HCT116 (cell line): Measurements from ENCODE around the gene ACSM6. TPM values are rescaled to one million over a fixed set of nuclear protein-coding genes. Genes with fewer than 3 reads are reported as not detected.
A peak's percentile ranks its signal among the peaks of the same experiment; 100 is the strongest.

Experiments
- ATAC-seq: fragments of 200-7000 bp; cut with Tn5 transposase; 2 replicates; pipeline ENCODE4 v1.9.1; 2020; ENCODE audit warnings: mild to moderate bottlenecking, moderate library complexity
- BruUV-seq: library from RNA; stranded (reverse); fragments of 400-500 nt; replicated peaks from 2 replicates; lab custom pipeline; 2021; lab: Mats Ljungman, UMichigan
- CTCF ChIA-PET: fragments of 300-600 bp; sonication (Branson Sonifier 250); formaldehyde crosslinking; loops from one replicate; lab custom pipeline; 2021; ENCODE audit warnings: antibody characterized with exemption; lab: Charles Lee
- POLR2A ChIA-PET: fragments of 300-600, 350-600 bp; sonication (Branson Sonifier 250); formaldehyde crosslinking; loops from one replicate; lab custom pipeline; 2021; ENCODE audit warnings: antibody characterized with exemption; lab: Charles Lee
- RAD21 ChIA-PET, 2 experiments: fragments of 300-600 bp; sonication (Branson Sonifier 250); formaldehyde crosslinking; loops; one replicate each; lab custom pipeline; 2023; ENCODE audit warnings: low total read pairs in 2 of 2; ENCODE audit not compliant: uncharacterized antibody in 2 of 2, unreplicated experiment in 2 of 2, low non-redundant PET in 1 of 2; lab: Charles Lee
- DNase-seq: peaks from one replicate; pipeline ENCODE4 v3.0.0-alpha.2; 2010; ENCODE audit warnings: low read depth, low spot score
- H2AFZ ChIP-seq: fragments of 200-600 bp; shearing (Covaris generic), sonication (generic); 2 replicates; pipeline ENCODE4 v1.6.1; 2017; ENCODE audit warnings: low read depth, mixed run types, mixed read lengths, antibody characterized with exemption, low read length; ENCODE audit not compliant: poor library complexity, severe bottlenecking
- H3K27ac ChIP-seq: 2 replicates; pipeline ENCODE4 v1.5.1; 2012; ENCODE audit warnings: low read depth, low read length
- H3K27me3 ChIP-seq: fragments of 200-600 bp; sonication (generic); 2 replicates; pipeline ENCODE4 v1.6.1; 2016; ENCODE audit warnings: mixed run types, low read length, mixed read lengths; ENCODE audit not compliant: insufficient read depth
- H3K36me3 ChIP-seq, 2 experiments: fragments of 200-500 bp in 1 of 2; fragments of 200-600 bp in 1 of 2; sonication (Bioruptor generic) in 1 of 2; sonication (generic) in 1 of 2; 2 replicates each; pipeline versions ENCODE4 v1.5.1 to v1.6.1; 2014 to 2016; ENCODE audit warnings: low read length in 2 of 2, inconsistent platforms in 1 of 2, mixed read lengths in 1 of 2, mixed run types in 1 of 2; ENCODE audit not compliant: insufficient read depth in 2 of 2, control insufficient read depth in 1 of 2
- H3K4me1 ChIP-seq, 2 experiments: fragments of 200-600 bp in 1 of 2; sonication (generic) in 1 of 2; 2 replicates each; pipeline versions ENCODE4 v1.5.1 to v1.6.1; 2012 to 2017; ENCODE audit warnings: low read length in 2 of 2, inconsistent platforms in 1 of 2, mild to moderate bottlenecking in 1 of 2, mixed read lengths in 1 of 2, mixed run types in 1 of 2, moderate library complexity in 1 of 2; ENCODE audit not compliant: insufficient read depth in 2 of 2, control insufficient read depth in 1 of 2
- H3K4me2 ChIP-seq: fragments of 200-600 bp; sonication (generic); 2 replicates; pipeline ENCODE4 v1.6.1; 2017; ENCODE audit warnings: mixed run types, low read length, mixed read lengths
- H3K4me3 ChIP-seq, 2 experiments: fragments of 200-600 bp in 1 of 2; sonication (generic) in 1 of 2; replicated peaks in 1 of 2; 2 replicates each; pipeline ENCODE4 v1.5.1; 2011 to 2016; ENCODE audit warnings: low read length in 2 of 2, control low read depth in 1 of 2, low read depth in 1 of 2, mild to moderate bottlenecking in 1 of 2, mixed read lengths in 1 of 2, mixed run types in 1 of 2
- H3K79me2 ChIP-seq: fragments of 200-600 bp; sonication (generic); 2 replicates; pipeline ENCODE4 v1.6.1; 2017; ENCODE audit warnings: mild to moderate bottlenecking, mixed run types, low read length, moderate library complexity, mixed read lengths; ENCODE audit not compliant: insufficient read depth
- H3K9ac ChIP-seq: fragments of 200-600 bp; sonication (generic); 2 replicates; pipeline ENCODE4 v1.6.1; 2016; ENCODE audit warnings: low read length, mixed read lengths
- H3K9me2 ChIP-seq: fragments of 200-600 bp; sonication (generic), shearing (Covaris generic); 2 replicates; pipeline ENCODE4 v1.6.1; 2017; ENCODE audit warnings: mixed run types, mild to moderate bottlenecking, moderate library complexity; ENCODE audit not compliant: insufficient read depth
- H3K9me3 ChIP-seq, 2 experiments: fragments of 200-500 bp in 1 of 2; fragments of 200-600 bp in 1 of 2; sonication (Bioruptor generic) in 1 of 2; sonication (generic) in 1 of 2; 2 replicates each; pipeline ENCODE4 v1.6.1; 2014 to 2017; ENCODE audit warnings: low read length in 2 of 2, mixed read lengths in 2 of 2, inconsistent platforms in 1 of 2, low read depth in 1 of 2, mild to moderate bottlenecking in 1 of 2, mixed run types in 1 of 2, moderate library complexity in 1 of 2; ENCODE audit not compliant: control insufficient read depth in 1 of 2, insufficient read depth in 1 of 2
- H4K20me1 ChIP-seq: fragments of 200-600 bp; sonication (generic), shearing (Covaris generic); 2 replicates; pipeline ENCODE4 v1.6.1; 2017; ENCODE audit warnings: mixed run types, mild to moderate bottlenecking, moderate library complexity; ENCODE audit not compliant: insufficient read depth
- EGR1 ChIP-seq: IDR thresholded peaks from 2 replicates; pipeline ENCODE4 v1.6.1; 2012; ENCODE audit warnings: low read depth
- EZH2 ChIP-seq: fragments of 200-600 bp; sonication (generic); IDR thresholded peaks from 2 replicates; pipeline ENCODE4 v1.6.1; 2017; ENCODE audit warnings: antibody characterized with exemption, mixed run types
- EZH2phosphoT487 ChIP-seq: fragments of 200-600 bp; IDR thresholded peaks from 2 replicates; pipeline ENCODE4 v1.6.1; 2018; ENCODE audit warnings: antibody characterized with exemption, borderline replicate concordance
- POLR2A ChIP-seq: IDR thresholded peaks from 2 replicates; pipeline ENCODE4 v1.7.0; 2011; ENCODE audit warnings: borderline replicate concordance; ENCODE audit not compliant: insufficient read depth, insufficient read length; ENCODE audit errors: extremely low read depth
- RAD21 ChIP-seq: IDR thresholded peaks from 2 replicates; pipeline ENCODE4 v1.6.1; 2012; ENCODE audit warnings: low read depth, mild to moderate bottlenecking
- SP1 ChIP-seq: IDR thresholded peaks from 2 replicates; pipeline ENCODE4 v1.6.1; 2012; ENCODE audit warnings: low read depth
- SRF ChIP-seq: IDR thresholded peaks from 2 replicates; pipeline ENCODE4 v1.6.1; 2012; ENCODE audit warnings: low read depth
- ZNF274 ChIP-seq: fragments of 200-500 bp; sonication (Bioruptor generic); IDR thresholded peaks from 2 replicates; pipeline ENCODE4 v1.6.1; 2014; ENCODE audit warnings: mild to moderate bottlenecking, low read depth, low read length, inconsistent platforms
- intact Hi-C: fragments of 100-400 bp; cut with micrococcal nuclease; formaldehyde crosslinking; loops from 2 replicates; pipeline ENCODE4 v1.10.0; 2022
- total RNA-seq: library from RNA; stranded (reverse); gene quantifications from one replicate; pipeline ENCODE4 v1.2.1, GENCODE V29; 2021; ENCODE audit not compliant: unreplicated experiment
- TF ChIP-seq, protein P1 (sequence below): IDR thresholded peaks from 2 replicates; pipeline ENCODE4 v1.6.1; 2012; ENCODE audit warnings: low read depth
- TF ChIP-seq, protein P2 (sequence below), 3 experiments: fragments of 200-600 bp in 1 of 3; sonication (generic) in 1 of 3; IDR thresholded peaks in 2 of 3; conservative IDR thresholded peaks in 1 of 3; 2 replicates each; pipeline ENCODE4 v1.5.1; 2012 to 2017; ENCODE audit warnings: low read depth in 2 of 3, low read length in 2 of 3, antibody characterized with exemption in 1 of 3, borderline replicate concordance in 1 of 3, control low read depth in 1 of 3, mild to moderate bottlenecking in 1 of 3, mixed read lengths in 1 of 3, mixed run types in 1 of 3, moderate library complexity in 1 of 3; ENCODE audit not compliant: insufficient read depth in 1 of 3
- TF ChIP-seq, protein P3 (sequence below): IDR thresholded peaks from 2 replicates; pipeline ENCODE4 v1.6.1; 2012

The ACSM6 gene
- total RNA-seq, 1 experiment from 2014 or later: not detected

DNA sequence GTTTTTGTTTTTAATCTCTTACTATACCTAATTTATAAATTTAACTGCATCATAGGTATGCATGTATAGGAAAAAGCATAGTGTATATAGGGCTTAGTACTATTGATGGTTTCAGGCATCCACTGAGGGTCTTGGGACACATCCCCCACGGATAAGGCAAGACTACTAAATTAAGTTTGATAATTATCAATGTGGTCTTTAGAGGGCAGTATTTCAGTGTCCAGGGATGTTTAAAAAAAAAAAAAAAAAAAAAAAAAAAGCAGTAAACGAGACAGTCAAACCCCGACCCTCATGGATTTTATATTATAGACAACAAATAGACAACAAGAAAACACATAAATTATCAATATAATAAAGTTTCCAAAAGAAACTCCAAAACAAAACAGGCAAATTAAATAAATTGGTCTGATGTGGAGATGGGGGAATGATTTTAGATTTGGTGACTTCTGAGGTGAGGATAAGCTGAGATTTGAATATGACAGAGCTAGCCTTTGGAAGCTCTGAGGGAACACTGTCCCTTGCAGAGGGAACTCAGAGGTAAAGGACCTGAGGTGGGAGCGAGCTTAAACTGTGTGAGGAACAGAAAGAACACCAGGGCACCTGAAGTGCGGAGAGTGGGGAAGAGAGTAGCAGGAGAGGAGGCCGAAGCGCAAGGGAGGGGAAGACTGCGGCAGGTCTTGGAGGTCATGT, 14.8 kb downstream of the ACSM6 start:
- Histone ChIP-seq H3K4me1 (peaks cover 6 to 24% of the 10 kb centered on the region in 2 experiments), H3K9me3 (no peaks in the 10 kb centered on the region), H3K4me2 (0 out of 2 replicates have a peak overlapping the region, but pooled peaks have one; percentile 25), H3K36me3 (no peaks in the 10 kb centered on the region), H3K27ac (no peak overlapping the region), H3K4me3 (no peak overlapping the region), H2AFZ (peak overlapping the region; percentile 79), H3K9ac (no peak overlapping the region), H3K9me2 (no peaks in the 10 kb centered on the region), H3K27me3 (no peaks in the 10 kb centered on the region), H3K79me2 (no peaks in the 10 kb centered on the region), H4K20me1 (no peaks in the 10 kb centered on the region)
- ChIA-PET POLR2A (no interaction called here), CTCF (interaction anchor here (0.7 to 1.5 kb wide), 7 partner anchors 11 to 336 kb away, joined by 3 to 10 read pairs (median 4); no protein-coding TSS in a partner anchor), RAD21 (interaction anchor here in 1 of 2 experiments (0.7 kb wide), 1 partner anchor 99 kb away, joined by 4 read pairs; no protein-coding TSS in a partner anchor)
- no TSS peak for BruUV-seq
- peak; percentile 63; the same call in 1 of the 2 replicates for ATAC-seq
- TF ChIP-seq ZNF274: no peak
- TF ChIP-seq POLR2A: no peak
- TF ChIP-seq SRF: no peak
- TF ChIP-seq RAD21: peak; percentile 55
- no peak for TF ChIP-seq EGR1
- TF ChIP-seq, protein P1, sequence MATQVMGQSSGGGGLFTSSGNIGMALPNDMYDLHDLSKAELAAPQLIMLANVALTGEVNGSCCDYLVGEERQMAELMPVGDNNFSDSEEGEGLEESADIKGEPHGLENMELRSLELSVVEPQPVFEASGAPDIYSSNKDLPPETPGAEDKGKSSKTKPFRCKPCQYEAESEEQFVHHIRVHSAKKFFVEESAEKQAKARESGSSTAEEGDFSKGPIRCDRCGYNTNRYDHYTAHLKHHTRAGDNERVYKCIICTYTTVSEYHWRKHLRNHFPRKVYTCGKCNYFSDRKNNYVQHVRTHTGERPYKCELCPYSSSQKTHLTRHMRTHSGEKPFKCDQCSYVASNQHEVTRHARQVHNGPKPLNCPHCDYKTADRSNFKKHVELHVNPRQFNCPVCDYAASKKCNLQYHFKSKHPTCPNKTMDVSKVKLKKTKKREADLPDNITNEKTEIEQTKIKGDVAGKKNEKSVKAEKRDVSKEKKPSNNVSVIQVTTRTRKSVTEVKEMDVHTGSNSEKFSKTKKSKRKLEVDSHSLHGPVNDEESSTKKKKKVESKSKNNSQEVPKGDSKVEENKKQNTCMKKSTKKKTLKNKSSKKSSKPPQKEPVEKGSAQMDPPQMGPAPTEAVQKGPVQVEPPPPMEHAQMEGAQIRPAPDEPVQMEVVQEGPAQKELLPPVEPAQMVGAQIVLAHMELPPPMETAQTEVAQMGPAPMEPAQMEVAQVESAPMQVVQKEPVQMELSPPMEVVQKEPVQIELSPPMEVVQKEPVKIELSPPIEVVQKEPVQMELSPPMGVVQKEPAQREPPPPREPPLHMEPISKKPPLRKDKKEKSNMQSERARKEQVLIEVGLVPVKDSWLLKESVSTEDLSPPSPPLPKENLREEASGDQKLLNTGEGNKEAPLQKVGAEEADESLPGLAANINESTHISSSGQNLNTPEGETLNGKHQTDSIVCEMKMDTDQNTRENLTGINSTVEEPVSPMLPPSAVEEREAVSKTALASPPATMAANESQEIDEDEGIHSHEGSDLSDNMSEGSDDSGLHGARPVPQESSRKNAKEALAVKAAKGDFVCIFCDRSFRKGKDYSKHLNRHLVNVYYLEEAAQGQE: no peak
- TF ChIP-seq, protein P2, sequence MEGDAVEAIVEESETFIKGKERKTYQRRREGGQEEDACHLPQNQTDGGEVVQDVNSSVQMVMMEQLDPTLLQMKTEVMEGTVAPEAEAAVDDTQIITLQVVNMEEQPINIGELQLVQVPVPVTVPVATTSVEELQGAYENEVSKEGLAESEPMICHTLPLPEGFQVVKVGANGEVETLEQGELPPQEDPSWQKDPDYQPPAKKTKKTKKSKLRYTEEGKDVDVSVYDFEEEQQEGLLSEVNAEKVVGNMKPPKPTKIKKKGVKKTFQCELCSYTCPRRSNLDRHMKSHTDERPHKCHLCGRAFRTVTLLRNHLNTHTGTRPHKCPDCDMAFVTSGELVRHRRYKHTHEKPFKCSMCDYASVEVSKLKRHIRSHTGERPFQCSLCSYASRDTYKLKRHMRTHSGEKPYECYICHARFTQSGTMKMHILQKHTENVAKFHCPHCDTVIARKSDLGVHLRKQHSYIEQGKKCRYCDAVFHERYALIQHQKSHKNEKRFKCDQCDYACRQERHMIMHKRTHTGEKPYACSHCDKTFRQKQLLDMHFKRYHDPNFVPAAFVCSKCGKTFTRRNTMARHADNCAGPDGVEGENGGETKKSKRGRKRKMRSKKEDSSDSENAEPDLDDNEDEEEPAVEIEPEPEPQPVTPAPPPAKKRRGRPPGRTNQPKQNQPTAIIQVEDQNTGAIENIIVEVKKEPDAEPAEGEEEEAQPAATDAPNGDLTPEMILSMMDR (IDR thresholded peaks at IDR 0.05 in 2 of 3, conservative IDR thresholded peaks at IDR 0.05 in 1 of 3; ENCODE audit: borderline replicate concordance in 1 of 3, insufficient read depth in 1 of 3, low read depth in 2 of 3, low read length in 2 of 3): peak; percentile 17 to 57 (median 49); a peak in 4 of 6 replicates
- no peak for TF ChIP-seq EZH2
- TF ChIP-seq, protein P3, sequence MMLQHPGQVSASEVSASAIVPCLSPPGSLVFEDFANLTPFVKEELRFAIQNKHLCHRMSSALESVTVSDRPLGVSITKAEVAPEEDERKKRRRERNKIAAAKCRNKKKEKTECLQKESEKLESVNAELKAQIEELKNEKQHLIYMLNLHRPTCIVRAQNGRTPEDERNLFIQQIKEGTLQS: no peak
- TF ChIP-seq SP1: no peak
- no peak for TF ChIP-seq EZH2phosphoT487
- DNase-seq: peak; percentile 8
- intact Hi-C loops: loop anchor here (1.0 kb wide), 1 partner anchor 34 kb away; no protein-coding TSS in a partner anchor
